ENCODE data around the gene PEX3.
"Not testable (repeated sequence)": the region's sequence is repeated elsewhere in the genome, so short reads cannot be mapped to it uniquely, and the experiment has no call there.

Gene PEX3

DNA sequence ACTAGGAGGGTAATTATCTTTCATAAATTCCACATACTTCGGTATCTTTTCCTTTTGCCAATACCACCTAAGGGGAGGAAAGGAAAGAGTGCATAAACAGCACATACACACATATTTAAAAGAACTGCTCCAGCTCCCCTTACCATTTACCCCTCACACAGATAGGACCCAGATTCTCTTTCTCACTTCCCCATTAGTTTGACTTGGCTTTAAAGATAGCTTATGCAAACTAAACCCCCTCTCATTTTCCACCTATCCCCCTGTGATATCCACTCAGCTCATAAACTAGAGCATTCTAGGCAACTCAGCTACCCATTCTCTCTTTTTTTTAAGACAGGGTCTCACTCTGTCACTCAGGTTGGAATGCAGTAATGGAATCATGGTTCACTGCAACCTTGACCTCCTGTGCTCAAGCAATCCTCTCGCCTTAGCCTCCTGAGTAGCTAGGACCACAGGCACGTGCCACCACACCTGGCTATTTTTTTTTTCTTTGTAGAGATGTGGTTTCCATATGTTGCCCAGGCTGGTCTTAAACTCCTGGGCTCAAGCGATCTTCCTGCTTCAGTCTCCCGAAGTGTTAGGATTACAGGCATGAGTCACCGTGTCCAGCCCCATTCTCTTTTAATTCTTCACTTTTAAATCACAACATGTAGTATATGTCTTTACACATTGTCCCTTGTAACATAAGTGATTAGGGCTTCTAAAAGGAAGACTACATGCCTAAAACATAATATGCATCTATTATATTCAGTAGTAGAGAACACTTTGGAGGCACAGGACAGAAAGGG is 56.9 kb downstream of the PEX3 start:
- DNase-seq, result no peak

DNA sequence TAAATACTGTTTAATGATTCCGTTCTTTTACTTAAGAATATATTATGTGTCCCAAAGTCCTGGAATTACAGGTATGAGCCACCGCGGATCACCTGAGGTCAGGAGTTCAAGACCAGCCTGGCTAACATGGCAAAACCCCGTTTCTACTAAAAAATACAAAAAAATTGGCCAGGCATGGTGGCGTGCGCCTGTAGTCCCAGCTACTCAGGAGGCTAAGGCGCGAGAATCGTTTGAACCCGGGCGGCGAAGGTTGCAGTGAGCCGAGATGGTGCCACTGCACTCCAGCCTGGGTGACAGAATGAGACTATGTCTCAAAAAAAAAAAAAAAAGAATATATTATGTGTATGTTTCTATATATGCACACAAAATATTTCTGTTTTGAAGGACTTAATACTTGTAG is 59.7 kb downstream of the PEX3 start:
- DNase-seq, result not testable (repeated sequence)

DNA sequence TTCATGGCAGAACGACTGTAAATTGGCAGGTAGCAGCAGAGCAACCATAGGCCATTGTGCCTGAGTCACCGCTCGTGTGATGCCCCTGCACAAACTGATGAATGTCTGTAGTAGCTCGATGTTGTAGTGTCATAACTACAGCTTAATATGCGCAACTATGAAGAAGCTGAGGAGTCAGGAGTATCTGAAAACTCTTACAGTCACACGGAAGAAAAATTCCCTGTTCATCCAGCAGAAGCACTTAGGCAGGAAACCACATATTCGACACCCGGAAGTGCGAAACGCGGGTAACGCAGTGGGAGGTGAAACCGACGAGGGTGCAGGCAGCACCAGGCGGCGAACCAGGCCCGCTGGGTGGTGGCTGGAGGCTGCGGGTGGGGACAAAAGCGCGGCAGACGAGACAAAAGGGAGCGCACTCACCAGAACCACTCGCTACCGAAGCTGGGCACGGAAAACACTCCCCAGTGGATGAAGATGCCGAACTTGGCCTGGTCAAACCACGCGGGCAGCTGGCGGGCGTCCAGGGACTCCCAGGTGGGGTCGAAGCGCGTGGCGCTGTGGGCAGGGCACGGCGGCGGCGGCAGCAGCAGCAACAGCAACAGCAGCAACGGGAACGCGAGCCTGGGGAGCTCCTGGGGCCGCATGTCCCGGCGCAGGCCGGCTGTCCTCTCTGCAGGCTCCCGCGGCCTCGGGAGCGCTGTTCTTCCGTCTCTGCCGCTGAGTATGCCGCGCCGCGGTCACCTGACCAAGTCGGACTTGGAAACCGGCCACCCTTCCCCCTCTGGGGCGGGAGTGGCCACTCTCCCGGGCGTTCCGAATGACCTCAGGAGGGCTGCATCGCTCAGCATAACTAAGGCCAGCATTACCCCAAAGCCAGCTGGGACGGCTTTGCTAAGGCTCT is 60.6 kb downstream of the PEX3 start, which contains the start of gene FUCA2:
Gene FUCA2, minus strand, starts transcription at position 730 of the 901 bp plus-strand sequence. Its CDS starts 86 bp downstream, at position 644.
- peak; percentile 73 to 78 for DNase-seq

DNA sequence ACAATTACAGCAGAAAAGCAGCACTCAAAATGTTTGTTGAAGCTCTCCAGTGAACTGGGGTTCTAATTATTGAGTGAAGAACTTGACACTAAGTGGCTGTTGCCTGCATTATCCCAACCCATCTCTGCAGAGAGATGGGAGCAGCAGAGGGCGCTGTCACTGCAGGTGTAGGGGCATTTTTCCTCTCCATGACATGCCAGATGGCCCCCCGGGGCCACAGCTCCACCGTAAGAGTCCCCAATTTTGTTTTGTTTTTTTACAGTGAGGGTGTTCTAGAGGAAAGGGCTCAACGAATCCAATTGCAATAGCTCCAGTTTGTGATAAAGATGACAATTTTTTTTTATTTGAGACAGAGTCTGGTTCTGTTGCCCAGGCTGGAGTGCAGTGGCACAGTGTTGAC is 62.8 kb downstream of the PEX3 start:
- DNase-seq, result peak; percentile 55 to 56

DNA sequence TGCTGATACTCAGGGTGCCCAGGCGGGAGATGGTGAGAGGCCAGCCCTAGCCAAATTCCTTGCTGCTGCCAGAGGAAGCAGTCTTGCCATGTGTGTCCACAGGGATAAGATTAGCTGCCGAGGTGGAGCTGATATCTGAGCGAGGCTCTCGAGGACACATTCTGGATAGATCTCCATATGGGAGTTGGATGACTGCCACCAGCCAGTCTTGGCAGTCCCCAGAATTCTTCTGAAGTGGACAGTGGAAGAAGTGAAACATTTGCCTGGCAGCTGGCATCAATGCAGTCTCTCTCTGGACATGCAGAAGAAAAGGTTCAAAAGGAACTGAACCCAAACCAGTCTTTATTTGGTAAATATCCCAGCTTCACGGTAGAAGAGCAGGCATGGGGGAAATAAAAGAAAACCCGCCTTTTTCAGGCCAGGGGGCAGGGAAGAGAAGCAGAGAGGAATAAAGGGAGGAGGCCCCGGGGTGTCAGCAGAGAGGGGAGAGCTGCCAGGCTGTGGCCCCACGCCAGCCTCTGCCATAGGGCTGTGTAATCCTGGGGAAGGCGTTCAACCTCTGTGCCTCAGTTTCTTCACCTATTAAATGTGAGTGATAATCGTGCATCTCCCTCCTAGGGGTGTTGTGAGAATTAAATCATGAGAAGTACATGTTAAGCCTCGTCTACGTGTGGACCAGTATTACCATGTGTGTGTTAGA is 64.6 kb downstream of the PEX3 start:
- DNase-seq, result no peak

DNA sequence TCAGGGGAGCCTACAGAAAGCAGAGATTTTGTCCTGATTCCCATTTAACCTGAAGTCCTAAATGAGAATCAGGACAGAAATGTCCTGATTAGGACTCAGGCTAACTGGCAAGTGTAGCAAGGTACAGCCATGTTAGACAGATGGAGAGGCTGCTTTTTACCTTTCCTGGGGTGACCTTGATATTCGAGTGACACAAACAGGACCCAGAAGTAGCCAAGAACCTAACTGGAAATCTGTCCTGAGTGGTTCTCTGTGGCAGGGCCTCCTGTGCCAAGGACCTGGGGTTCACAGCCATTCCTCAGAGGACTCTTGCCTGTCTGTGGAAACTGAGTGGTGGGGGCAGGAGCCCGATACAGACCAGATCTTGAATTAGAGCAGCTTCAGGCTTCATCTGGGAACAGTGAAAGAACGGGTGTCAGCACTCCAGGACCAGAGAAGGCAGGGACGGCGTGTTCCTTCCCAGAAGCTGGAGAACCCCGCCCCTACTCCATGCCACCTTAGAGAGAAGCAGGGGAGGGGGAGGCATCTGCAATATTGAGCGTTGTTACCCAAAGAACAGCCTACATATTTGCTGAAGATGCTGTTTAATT is 65.3 kb downstream of the PEX3 start:
- no peak for DNase-seq

DNA sequence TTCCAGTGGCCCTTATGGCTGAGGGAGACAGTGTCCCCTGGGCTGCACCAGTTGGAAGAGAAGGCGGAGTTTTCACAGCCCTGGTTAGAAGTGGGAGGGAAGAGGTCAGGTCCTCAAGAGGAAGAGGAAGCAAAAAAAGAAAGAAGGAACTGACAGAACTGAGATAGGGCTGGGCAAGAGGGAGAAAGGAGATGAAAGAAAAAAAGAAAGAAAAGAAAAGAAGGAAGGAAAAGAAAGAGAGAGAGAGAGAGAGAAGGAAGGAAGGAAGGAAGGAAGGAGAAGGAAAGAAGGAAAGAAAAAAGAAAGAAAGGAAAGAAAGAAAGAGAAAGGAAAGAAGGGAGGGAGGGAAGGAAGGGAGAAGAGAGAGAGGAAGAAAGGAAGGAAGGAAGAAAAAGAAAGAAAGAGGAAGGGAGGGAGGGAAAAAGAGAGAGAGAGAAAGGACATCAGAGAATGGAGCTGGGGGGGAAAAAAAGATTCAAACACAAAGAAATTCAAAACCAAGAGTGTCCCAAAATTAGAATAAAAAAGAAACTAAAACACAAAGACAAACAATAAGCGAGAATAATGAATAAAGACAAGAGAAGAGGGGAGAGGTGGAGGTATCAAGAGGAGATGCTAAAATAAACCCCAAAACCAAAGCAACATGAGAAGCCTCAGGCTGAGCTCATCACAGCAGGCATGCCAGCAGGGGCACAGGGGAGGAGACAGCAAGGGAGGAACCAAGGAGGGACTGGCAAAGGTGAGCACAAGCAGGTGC is 66.3 kb downstream of the PEX3 start:
- no peak for DNase-seq

DNA sequence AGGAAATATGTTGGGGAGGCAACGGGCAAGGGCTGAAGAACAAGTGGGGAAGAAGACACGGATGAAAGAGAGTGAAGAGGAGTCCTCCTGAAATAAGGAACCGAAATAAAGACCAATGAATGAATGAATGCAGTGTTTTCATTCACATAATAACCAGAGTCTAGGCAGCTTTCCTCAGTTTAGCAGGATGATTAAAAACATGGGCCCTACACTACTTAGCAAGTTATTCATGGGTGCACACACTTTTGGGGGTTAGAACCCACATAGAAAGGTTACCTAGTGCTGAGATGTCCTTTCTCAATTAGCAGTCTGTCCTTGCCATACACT is 66.8 kb downstream of the PEX3 start:
- DNase-seq, result no peak

DNA sequence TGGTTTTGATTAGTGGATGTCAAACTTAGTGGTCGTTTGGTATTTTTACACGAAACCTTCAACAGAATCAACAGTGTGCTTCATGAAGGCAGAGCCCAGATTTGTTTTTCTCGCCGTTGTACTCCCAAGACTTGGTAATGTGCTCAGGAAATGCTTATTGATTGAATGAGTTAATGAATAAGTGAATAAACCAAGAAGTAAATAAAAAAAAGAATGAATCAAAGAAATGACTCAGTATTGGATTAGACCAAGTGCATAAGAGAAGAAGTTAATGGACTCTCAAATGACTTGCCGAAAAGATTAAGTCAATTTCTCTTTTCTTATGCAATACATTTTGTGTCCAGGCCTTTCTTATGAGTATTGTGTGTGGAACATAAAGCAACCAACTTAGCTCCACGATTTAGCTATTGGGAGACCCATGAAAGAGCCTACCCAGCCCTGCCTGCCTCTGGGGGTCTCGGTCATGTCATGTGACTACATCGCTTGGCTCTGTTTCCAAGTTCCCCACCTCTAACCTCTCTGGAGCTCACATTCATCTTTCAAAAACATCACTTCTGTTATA is 71.5 kb downstream of the PEX3 start:
- no peak for DNase-seq

DNA sequence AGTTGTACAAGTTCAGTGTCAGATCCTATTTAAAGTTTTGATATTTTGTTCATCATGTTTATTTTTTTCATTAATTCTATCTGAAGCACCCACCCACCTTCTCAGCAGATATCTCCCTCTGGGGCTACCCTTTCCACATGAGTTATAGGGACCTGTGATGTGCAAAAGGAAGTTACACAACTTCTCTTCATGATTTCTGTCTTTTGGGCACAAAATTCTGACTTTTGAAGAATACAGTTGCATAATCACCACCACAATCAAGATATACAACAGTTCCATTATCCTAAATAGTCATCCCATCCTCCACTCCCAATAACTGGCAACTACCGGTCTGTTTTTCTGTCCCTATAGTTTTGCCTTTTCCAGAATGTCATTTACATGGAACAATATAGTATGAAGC is 74.8 kb downstream of the PEX3 start:
- DNase-seq, result no peak

DNA sequence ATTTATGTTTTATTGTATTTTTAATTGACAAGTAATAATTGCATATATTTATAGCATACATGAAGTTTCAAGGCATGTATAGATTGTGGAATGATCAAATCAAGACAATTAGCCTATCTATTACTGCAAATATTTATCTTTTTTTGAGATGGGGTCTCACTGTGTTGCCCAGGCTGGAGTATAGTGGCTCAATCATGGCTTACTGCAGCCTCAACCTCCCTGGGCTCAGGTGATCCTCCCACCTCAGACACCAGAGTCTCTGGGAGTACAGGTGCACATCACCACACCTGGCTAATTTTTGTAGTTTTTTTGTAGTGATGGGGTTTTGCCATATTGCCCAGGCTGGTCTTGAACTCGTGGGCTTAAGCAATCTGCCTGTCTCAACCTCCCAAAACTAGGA is 77.1 kb downstream of the PEX3 start:
- no peak for DNase-seq

DNA sequence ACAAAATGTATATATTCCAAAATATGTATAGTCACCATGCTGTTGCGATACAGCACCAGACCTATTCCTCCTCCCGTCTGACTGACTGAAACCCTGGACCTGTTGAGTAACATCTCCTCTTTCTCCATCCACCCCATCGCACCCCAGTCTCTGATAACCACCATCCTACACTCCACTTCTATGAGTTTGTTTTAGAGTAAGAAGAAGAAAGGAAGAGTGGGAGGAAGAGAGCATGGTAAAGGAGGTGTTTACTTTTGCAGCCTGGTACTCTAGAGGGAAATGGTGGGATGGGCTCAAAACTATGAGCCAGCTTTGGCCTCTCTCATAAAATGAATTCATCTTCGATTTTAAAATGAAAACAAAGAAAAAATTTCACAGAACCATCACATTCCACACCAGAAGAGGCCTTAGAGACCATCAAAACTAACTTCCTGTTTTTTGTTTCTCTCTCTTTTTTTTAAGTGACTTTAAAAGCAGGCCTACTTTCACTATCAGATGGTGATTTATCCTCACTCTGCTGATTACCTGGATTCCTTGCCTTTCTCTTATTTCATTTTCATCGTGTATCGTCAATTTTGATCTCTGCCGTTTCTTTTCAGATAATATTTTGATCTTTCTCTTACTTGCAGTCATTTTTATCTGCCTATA is 77.7 kb downstream of the PEX3 start:
- no peak for DNase-seq

DNA sequence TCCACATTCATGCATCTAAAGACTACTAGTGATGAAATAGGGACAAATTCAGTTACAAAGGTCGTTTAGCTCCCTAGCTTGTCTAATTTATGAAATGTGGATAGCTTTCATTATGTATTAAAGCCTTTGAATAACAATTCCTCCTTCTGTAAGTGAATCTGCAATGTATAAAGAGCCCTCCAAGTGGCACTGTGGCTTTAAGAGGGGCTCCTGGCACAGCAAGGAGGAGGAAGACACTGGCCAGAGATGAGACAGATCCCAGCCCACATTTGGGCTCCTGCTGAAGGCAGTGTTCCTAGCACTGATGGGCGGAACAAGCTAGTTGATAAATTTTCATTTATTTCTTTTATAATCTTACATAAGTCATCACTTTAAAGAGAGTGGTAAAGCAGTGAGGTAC is 78.5 kb downstream of the PEX3 start:
- no peak for DNase-seq

DNA sequence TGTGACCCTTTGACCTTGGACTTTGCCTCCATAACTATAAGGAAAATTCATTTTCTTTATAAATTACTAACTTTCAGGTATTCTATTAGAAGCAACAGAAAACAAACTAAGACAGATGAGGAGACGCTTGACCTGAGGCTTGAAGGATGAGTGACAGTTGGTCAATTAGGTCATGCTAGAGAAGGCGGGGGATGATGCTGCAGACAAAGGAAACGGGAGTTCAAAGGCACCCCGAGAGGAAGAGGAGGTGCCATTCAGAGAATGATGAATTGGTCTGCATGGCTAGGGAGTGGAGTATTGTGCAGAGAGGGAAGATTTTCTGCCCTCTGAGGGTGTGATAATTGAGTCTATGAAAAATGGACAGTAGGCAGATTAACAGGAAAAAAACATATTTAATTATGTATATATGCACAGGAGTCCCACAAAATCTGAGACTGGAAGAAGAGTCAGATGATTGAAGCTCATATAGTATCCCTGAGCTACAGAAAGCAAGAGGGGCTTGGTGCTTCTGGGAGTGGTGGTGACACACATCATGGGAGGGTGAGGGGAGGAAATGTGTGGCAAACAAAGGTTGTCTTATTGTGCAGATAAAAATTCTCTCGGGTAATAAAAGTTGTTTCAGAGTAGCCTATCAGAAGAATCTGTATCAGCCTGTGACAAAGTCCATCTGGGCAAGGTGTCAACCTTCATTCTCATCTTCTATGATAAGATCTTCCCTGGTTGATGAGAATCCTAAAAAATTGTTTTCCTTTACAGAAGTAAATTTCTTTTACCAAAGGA is 81.3 kb downstream of the PEX3 start:
- no peak for DNase-seq

DNA sequence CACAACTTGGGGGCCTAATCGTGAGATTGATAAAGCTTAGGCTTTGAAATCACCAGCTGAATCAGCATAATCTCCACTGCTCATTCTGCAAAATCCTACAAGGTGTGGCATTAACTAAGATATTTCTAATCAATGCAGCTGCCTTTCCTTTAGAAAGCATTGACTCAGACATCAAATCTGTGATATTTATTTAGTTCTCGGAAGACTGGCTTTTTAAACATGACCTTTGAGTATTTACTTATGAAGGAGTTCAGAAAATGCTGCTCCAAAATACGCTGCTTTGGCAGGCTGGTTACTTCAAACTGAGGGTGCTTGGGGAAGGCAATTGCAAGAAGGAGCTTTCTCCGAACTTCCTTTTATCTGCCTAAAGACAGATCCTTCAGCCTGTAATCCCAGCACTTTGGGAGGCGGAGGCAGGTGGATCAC is 84.6 kb downstream of the PEX3 start:
- no peak for DNase-seq

DNA sequence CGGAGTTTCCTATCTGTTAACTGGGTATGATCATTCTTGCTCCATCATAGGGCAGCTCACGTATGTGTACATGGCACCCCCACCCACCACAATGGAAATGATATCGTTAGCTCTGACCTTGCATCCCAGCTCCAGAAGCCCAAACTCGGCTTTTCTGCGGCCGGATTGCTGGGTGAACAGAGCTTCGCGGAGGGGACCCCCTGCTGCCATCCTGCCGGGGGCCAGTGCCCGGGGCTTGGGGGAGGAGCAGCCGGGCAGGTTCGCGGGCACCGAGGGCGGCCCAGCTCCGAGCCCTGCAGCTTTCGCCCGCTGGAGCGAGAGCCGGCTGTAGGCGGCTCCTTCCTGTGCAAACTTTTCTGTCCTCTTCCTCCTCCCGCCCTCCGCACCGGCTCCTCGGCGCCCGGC is 85.9 kb downstream of the PEX3 start:
- DNase-seq, result peak; percentile 62 to 71

DNA sequence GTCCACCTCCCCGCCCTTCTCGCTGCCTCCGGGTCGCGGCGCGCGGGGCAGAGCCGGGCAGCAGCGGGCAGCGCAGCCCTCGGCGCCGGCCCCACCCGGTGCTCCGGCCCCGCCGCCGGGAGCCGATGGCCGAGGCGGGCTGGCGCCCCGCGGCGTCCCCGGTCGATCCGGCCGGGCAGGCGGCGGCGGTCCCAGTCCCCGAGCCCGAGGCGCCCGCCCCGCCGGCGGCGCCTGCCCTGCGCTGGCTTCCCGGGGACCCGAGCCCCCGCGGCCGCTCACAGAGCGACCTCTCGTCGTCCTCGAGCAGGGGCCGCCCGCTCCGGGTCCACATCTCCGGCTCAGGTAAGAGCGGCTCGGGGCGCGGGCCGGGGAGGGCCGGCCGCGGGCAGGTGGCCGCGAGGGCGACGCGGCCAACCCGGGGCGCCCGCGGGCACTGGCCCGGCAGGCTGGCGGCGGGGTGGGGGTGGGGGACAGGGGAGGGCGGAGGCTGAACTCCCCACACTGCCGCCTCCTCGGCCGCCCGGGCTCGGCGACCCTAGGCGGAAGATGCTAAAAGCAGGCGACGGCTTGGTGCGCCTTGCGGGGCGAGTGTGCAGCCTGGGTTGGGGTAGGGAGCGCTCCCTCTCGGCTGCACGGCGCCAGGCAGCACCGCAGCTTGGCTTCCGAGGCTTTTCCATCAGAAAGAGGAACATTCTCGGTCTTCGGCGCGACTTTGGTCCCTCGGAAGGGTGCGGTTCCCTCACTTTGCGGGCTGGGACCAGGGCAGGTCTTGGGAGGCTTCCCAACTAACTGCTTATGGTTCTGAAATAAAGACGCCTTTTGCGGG is 86.5 kb downstream of the PEX3 start:
- peak; percentile 61 to 68 for DNase-seq

DNA sequence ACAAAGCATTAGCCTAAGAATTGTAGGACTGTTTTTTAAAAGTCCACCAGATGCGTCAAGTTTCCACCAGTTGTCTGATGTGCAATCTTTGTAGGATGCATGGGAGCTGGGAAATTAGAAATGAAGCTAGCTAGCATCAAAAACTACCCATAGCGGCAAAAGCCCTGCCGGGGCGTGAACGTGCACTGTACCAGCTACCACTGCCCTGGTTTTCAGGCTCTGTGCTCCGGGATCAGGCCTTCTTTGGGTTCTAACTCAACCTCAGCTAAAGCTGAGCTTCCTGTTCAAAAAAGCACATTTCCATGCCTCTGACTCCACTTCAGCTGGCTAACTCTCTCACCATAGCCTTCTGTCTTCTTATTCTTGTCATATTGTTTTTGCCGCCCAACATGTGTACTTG is 87.8 kb downstream of the PEX3 start:
- DNase-seq, result peak in 1 of 2 experiments; percentile 30

DNA sequence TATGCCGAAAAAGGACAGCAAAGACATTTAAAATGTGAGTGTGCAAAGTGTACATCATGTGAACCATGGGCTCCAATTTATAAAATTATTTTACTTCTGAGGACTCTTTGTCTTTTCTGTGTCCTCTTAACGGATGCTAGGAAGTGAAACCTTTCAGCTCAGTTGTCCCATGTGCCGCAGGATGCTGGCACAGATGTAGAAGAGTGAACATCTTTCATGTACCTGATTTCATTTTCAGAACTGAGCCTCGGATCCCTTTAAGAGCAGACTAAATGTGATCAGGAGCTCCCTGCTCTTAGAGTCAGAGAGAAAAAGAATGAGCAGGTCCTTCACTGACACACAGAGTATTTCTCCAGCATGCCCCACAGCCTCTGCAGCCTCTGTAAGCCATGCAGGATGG is 88.5 kb downstream of the PEX3 start:
- DNase-seq, result no peak

DNA sequence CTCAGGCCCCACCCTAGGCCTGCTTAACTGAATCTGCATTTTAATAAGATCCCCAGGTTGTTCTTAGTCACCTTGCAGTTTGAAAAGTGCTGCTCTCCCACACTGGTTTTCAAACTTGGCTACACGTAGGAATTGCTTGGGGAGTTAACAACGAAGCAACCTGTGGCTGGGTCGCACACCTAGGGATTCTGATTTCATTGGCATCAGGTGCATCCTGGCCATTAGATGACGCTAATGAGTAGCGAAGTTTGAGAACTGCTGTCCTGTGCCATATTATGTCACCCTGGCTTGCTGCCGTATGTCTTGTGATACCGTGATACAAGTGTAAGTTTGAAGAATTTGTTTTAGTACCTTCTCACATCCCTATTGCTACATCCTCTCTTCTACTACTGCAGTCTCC is 89.1 kb downstream of the PEX3 start:
- DNase-seq, result peak in 1 of 2 experiments; percentile 28

All from activated CD4-positive, alpha-beta T cell treated with anti-CD3 and anti-CD28 coated beads, Interleukin-2, amount 50 U/mL, for 48 hours (primary cell).